Measurements from ENCODE around the gene RXRA.

RXRA gene

GRCh38 chr9:134335486-134336220 lies 9.4 kb downstream of the RXRA start:
- Histone ChIP-seq H3K27me3 (ENCODE audit: insufficient read depth, poor library complexity, severe bottlenecking) (no peaks in the 10 kb centered on the region), H3K27ac (replicated peaks) (no peak overlapping the region), H3K4me3 (replicated peaks; ENCODE audit: insufficient read depth, low read length) (no peak overlapping the region)
- DNase-seq (ENCODE audit: low read depth in 1 of 2, low spot score in 1 of 2) = no peak
- no peak for TF ChIP-seq GABPA (IDR thresholded peaks at IDR 0.05; ENCODE audit: low read depth)
- no peak for TF ChIP-seq SPI1 (IDR thresholded peaks at IDR 0.05; ENCODE audit: borderline replicate concordance, low read depth)
- no peak for TF ChIP-seq POLR2AphosphoS5 (IDR thresholded peaks at IDR 0.05; ENCODE audit: low read depth)
- no peak for TF ChIP-seq REST (IDR thresholded peaks at IDR 0.05; ENCODE audit: insufficient replicate concordance, low read depth)
- no peak for TF ChIP-seq CTCF (IDR thresholded peaks at IDR 0.05; ENCODE audit: insufficient read depth, low read length)

DNA sequence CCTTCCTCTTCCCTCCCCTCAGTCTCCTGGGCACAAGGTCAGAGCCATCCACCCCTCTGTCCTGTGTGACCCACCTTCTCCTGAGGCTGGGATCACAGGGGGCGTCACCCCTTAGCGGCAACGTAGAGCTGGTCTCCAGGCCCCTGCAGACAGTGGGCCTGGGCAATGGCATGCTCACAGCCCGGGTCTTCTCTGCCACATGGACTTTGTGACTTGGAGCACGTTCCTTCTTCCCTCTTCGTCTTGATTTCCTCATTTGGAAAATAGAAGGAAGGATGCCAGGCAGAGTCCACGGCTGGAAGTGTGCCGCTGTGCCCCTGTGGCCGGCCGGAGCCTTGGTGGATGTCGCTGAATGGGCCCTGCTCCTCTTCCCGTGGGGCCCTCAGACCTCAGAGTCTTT lies 10.0 kb downstream of the RXRA start:
- no peak for TF ChIP-seq REST (IDR thresholded peaks at IDR 0.05; ENCODE audit: insufficient replicate concordance, low read depth)
- TF ChIP-seq POLR2AphosphoS5 (IDR thresholded peaks at IDR 0.05; ENCODE audit: low read depth) = no peak
- DNase-seq (ENCODE audit: low read depth in 1 of 2, low spot score in 1 of 2) = no peak
- H3K4me3 ChIP-seq (replicated peaks; ENCODE audit: insufficient read depth, low read length) = no peak overlapping the region
- no peaks in the 10 kb centered on the region for H3K27me3 ChIP-seq (ENCODE audit: insufficient read depth, poor library complexity, severe bottlenecking)
- no peak overlapping the region for H3K27ac ChIP-seq (replicated peaks)

DNA sequence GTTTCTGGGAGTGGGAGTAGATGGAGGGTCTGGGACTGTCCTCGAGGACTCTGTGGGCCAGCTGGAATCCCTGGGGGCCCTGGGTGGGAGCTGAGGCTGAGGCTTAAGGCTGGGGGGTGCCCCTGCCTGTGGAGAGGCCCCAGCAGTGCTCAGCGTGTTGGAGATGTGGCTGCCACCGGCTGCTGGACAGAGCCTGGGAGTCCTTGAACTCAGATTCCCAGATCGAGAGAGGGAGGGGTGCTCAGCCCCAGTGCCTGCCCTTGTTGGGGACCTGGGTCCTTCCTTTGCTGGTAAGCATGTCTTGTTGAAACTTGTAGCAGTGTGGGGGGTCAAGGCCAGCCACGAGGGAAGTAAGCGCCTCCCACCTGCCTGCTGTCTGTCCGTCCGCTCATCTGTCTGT lies 10.7 kb downstream of the RXRA start:
- peak; percentile 23 for TF ChIP-seq REST (IDR thresholded peaks at IDR 0.05; ENCODE audit: insufficient replicate concordance, low read depth)
- no peak for TF ChIP-seq POLR2AphosphoS5 (IDR thresholded peaks at IDR 0.05; ENCODE audit: low read depth)
- no peak overlapping the region for H3K27ac ChIP-seq (replicated peaks)
- no peak for DNase-seq (ENCODE audit: low read depth in 1 of 2, low spot score in 1 of 2)
- no peaks in the 10 kb centered on the region for H3K27me3 ChIP-seq (ENCODE audit: insufficient read depth, poor library complexity, severe bottlenecking)
- no peak overlapping the region for H3K4me3 ChIP-seq (replicated peaks; ENCODE audit: insufficient read depth, low read length)

DNA sequence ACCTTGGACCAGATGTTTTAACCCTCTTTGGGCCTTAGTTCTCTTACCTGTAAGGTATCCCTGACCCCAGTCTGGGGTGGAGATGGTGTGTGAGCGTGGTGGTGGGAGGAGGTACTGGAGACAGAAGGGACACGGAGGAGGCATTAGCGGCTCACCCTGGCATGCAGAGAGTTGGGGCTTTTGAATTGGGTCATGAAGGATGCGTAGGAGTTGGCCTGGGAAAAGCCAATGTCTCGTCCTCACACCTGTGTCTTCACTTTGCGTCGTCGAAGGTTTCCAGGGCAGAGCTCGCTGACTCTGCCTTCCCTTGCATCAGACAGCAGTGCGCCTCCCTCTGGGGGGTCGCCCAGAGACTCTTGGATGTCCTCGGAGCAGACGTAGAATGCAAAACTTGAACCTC lies 11.2 kb downstream of the RXRA start:
- no peak for TF ChIP-seq GABPA (IDR thresholded peaks at IDR 0.05; ENCODE audit: low read depth)
- TF ChIP-seq POLR2AphosphoS5 (IDR thresholded peaks at IDR 0.05; ENCODE audit: low read depth) = no peak
- no peak for TF ChIP-seq SPI1 (IDR thresholded peaks at IDR 0.05; ENCODE audit: borderline replicate concordance, low read depth)
- TF ChIP-seq REST (IDR thresholded peaks at IDR 0.05; ENCODE audit: insufficient replicate concordance, low read depth) = no peak
- TF ChIP-seq CTCF (IDR thresholded peaks at IDR 0.05; ENCODE audit: insufficient read depth, low read length) = no peak
- Histone ChIP-seq H3K4me3 (replicated peaks; ENCODE audit: insufficient read depth, low read length) (no peak overlapping the region), H3K27me3 (ENCODE audit: insufficient read depth, poor library complexity, severe bottlenecking) (no peaks in the 10 kb centered on the region), H3K27ac (replicated peaks) (no peak overlapping the region)
- no peak for DNase-seq (ENCODE audit: low read depth in 1 of 2, low spot score in 1 of 2)
